Esophagus muscularis mucosa (tissue), 4 donors: ENCODE data around the gene RPS6KL1. TPM values are rescaled to one million over a fixed set of nuclear protein-coding genes. Genes with fewer than 3 reads are reported as not detected.
A peak's percentile ranks its signal among the peaks of the same experiment; 100 is the strongest.

Experiments used
- DNase-seq: peaks from one replicate; pipeline ENCODE4 v3.0.0-alpha.2; 2017; ENCODE audit errors: extremely low spot score
- H3K27ac ChIP-seq, 4 donors: fragments of 200-600 bp; sonication (generic); replicated peaks in 1 of 4; 1 replicate in 3 of 4; 2 replicates in 1 of 4; pipeline ENCODE4 v1.5.1; 2016 to 2019; ENCODE audit warnings: mild to moderate bottlenecking in 1 of 4
- H3K27me3 ChIP-seq, 4 donors: fragments of 200-600 bp; sonication (generic); one replicate each; pipeline versions ENCODE4 v1.5.1 to v1.6.0; 2016 to 2019
- H3K36me3 ChIP-seq, 4 donors: fragments of 200-600 bp; sonication (generic); one replicate each; pipeline ENCODE4 v1.5.1; 2016 to 2019
- H3K4me1 ChIP-seq, 4 donors: fragments of 200-600 bp; sonication (generic); one replicate each; pipeline ENCODE4 v1.5.1; 2016 to 2019
- H3K4me3 ChIP-seq, 4 donors: fragments of 200-600 bp; sonication (generic); 1 replicate in 2 of 4; 2 replicates in 2 of 4; pipeline ENCODE4 v1.5.1; 2016 to 2019; ENCODE audit warnings: mild to moderate bottlenecking in 4 of 4, moderate library complexity in 1 of 4
- H3K9me3 ChIP-seq, 4 donors: fragments of 200-600 bp; sonication (generic); 1 replicate in 3 of 4; 2 replicates in 1 of 4; pipeline ENCODE4 v1.5.1; 2016 to 2019
- EP300 ChIP-seq: sonication (generic); formaldehyde crosslinking; IDR thresholded peaks from one replicate; pipeline ENCODE4 v1.6.1; 2017; ENCODE audit warnings: antibody characterized with exemption
- POLR2A ChIP-seq: fragments of 450-650 bp; IDR thresholded peaks from one replicate; pipeline ENCODE4 v1.6.1; 2017; ENCODE audit warnings: antibody characterized with exemption, moderate library complexity, mild to moderate bottlenecking, low read depth
- POLR2AphosphoS5 ChIP-seq, 2 donors: sonication (generic); formaldehyde crosslinking; IDR thresholded peaks; one replicate each; pipeline ENCODE4 v1.6.1; 2017; ENCODE audit warnings: antibody characterized with exemption in 2 of 2
- WGBS: methylation state at CpG from one replicate; pipeline ENCODE4 v1.1.5; 2018; 5-methylcytosine and 5-hydroxymethylcytosine counted together
- intact Hi-C: fragments of 100-400 bp; cut with DNase I; formaldehyde crosslinking; loops from one replicate; pipeline ENCODE4 v1.15.1; 2023
- total RNA-seq, 4 donors: library from RNA; depleted of rRNA; stranded (reverse); fragments of >200 nt; gene quantifications; one replicate each; pipeline versions ENCODE4 v1.1.0 to v1.2.1, GENCODE V29; 2016
- TF ChIP-seq, protein P1 (sequence below), 3 experiments: fragments of 200-600 bp in 2 of 3; fragments of 450-650 bp in 1 of 3; sonication (generic) in 2 of 3; IDR thresholded peaks; one replicate each; pipeline ENCODE4 v1.5.1; 2017 to 2019; ENCODE audit warnings: antibody characterized with exemption in 3 of 3, mild to moderate bottlenecking in 2 of 3, moderate library complexity in 1 of 3

Gene RPS6KL1
- total RNA-seq, 4 donors from 2014 or later: 5.3 to 9.7 (median 7.7) TPM

DNA sequence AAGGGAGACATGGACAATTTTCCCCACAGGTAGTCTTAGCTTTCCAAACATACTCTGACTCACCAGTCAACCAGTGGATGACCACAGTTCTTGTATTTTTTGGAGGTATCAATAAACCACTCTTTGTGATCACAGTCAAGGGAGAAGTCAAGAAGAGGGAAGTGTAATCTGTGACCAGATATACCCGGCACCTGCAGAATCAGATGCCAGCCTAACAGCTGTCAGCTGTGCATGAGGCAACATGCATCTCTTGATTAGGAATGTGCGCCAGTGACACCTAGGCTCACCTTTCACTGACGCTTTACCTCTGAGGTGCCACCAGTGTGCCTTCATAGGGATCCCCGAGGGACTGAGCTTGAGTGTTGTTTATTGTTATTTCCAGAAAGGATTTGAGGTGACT is 67.1 kb downstream of the RPS6KL1 start:
- Histone ChIP-seq H3K27ac (no peak overlapping the region), H3K36me3 (no peaks in the 10 kb centered on the region), H3K9me3 (no peaks in the 10 kb centered on the region), H3K27me3 (no peaks in the 10 kb centered on the region), H3K4me1 (peaks cover 9 to 45% (median 41%) of the 10 kb centered on the region in 4 donors), H3K4me3 (no peak overlapping the region)
- intact Hi-C loops: no loop called here
- TF ChIP-seq POLR2AphosphoS5 (IDR thresholded peaks at IDR 0.05) (no peak), EP300 (no peak), POLR2A (no peak)
- TF ChIP-seq, protein P1, sequence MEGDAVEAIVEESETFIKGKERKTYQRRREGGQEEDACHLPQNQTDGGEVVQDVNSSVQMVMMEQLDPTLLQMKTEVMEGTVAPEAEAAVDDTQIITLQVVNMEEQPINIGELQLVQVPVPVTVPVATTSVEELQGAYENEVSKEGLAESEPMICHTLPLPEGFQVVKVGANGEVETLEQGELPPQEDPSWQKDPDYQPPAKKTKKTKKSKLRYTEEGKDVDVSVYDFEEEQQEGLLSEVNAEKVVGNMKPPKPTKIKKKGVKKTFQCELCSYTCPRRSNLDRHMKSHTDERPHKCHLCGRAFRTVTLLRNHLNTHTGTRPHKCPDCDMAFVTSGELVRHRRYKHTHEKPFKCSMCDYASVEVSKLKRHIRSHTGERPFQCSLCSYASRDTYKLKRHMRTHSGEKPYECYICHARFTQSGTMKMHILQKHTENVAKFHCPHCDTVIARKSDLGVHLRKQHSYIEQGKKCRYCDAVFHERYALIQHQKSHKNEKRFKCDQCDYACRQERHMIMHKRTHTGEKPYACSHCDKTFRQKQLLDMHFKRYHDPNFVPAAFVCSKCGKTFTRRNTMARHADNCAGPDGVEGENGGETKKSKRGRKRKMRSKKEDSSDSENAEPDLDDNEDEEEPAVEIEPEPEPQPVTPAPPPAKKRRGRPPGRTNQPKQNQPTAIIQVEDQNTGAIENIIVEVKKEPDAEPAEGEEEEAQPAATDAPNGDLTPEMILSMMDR (IDR thresholded peaks at IDR 0.05): no peak
- DNase-seq: no peak
- WGBS: 67% methylated on average over 4 of the region's 4 CpGs

GRCh38 chr14:74855021-74855420 is 68.0 kb downstream of the RPS6KL1 start:
- intact Hi-C loops: no loop called here

More at GRCh38 chr14:74855021-74855420, 68.0 kb downstream of the RPS6KL1 start:
- Histone ChIP-seq H3K27me3 (no peaks in the 10 kb centered on the region), H3K9me3 (no peaks in the 10 kb centered on the region), H3K27ac (peak overlapping the region in 1 of 4 donors; percentile 82), H3K36me3 (no peaks in the 10 kb centered on the region), H3K4me1 (peaks cover 9 to 39% (median 34%) of the 10 kb centered on the region in 4 donors), H3K4me3 (no peak overlapping the region)
- TF ChIP-seq, protein P1 (IDR thresholded peaks at IDR 0.05): no peak
- no peak for TF ChIP-seq POLR2A
- no peak for TF ChIP-seq POLR2AphosphoS5 (IDR thresholded peaks at IDR 0.05)
- no peak for TF ChIP-seq EP300
- WGBS: 80% methylated on average over 7 of the region's 7 CpGs
- no peak for DNase-seq

Other genes starting within 250 kb of the RPS6KL1 start
- gene AREL1, start 210.2 kb downstream of the RPS6KL1 start, total RNA-seq: 10 to 100 TPM; 12.3 to 21.6 (median 16.2) TPM
- gene FCF1, start 210.1 kb downstream of the RPS6KL1 start, total RNA-seq: 10 to 100 TPM; 19.1 to 26.7 (median 23.2) TPM
- gene YLPM1, start 159.9 kb downstream of the RPS6KL1 start, total RNA-seq: 10 to 100 TPM; 31.0 to 47.2 (median 36.0) TPM
- not detected for gene PROX2, start 47.1 kb downstream of the RPS6KL1 start, total RNA-seq
- gene DLST, start 41.3 kb downstream of the RPS6KL1 start, total RNA-seq: 10 to 100 TPM; 72.7 to 96.2 (median 88.5) TPM
- 10 to 100 TPM; 16.7 to 69.6 (median 18.4) TPM for gene PGF, start 32.3 kb upstream of the RPS6KL1 start, total RNA-seq
- 10 to 100 TPM; 23.3 to 58.0 (median 45.9) TPM for gene EIF2B2, start 79.7 kb upstream of the RPS6KL1 start, total RNA-seq
- gene MLH3, start 128.2 kb upstream of the RPS6KL1 start, total RNA-seq: 10 to 100 TPM; 24.5 to 40.7 (median 32.9) TPM
- 10 to 100 TPM in 3 of 4 donors, 1 to 10 TPM in 1; 9.1 to 20.3 (median 16.9) TPM for gene ACYP1, start 140.8 kb upstream of the RPS6KL1 start, total RNA-seq
- 1 to 10 TPM; 4.3 to 7.1 (median 5.9) TPM for gene ZC2HC1C, start 146.4 kb upstream of the RPS6KL1 start, total RNA-seq
- gene NEK9, start 203.8 kb upstream of the RPS6KL1 start, total RNA-seq: 100 to 1,000 TPM in 1 of 4 donors, 10 to 100 TPM in 3; 52.3 to 111 (median 79.0) TPM